ENCODE data around the gene TP63. TPM values are rescaled to one million over a fixed set of nuclear protein-coding genes. Genes with fewer than 3 reads are reported as not detected.
"Not testable (repeated sequence)": the region's sequence is repeated elsewhere in the genome, so short reads cannot be mapped to it uniquely, and the experiment has no call there.

TP63 gene
- total RNA-seq, 2 donors from 2014 or later: not detected

- no peak for DNase-seq
- H3K36me3 ChIP-seq: no peaks in the 10 kb centered on the region
- H3K9ac ChIP-seq (ENCODE audit: low read depth in 2 of 2, low read length in 2 of 2): no peak overlapping the region
- no peak for TF ChIP-seq CTCF (IDR thresholded peaks at IDR 0.05)
- no peaks in the 10 kb centered on the region for H3K4me1 ChIP-seq
- no peak overlapping the region for H3K4me3 ChIP-seq
- no peak overlapping the region for H3K27ac ChIP-seq
- no peaks in the 10 kb centered on the region for H3K27me3 ChIP-seq
- no peaks in the 10 kb centered on the region for H3K9me3 ChIP-seq
- intact Hi-C loops (cut with DNase I): no loop called here
Observed at GRCh38 chr3:189646853-189647542, 15.8 kb downstream of the TP63 start.

- H3K27ac ChIP-seq: no peak overlapping the region
- H3K36me3 ChIP-seq: no peaks in the 10 kb centered on the region
- no peak overlapping the region for H3K9ac ChIP-seq (ENCODE audit: low read depth in 2 of 2, low read length in 2 of 2)
- TF ChIP-seq CTCF (IDR thresholded peaks at IDR 0.05): peak; percentile 29
- DNase-seq: peak; percentile 22
- intact Hi-C loops (cut with DNase I): loop anchor here (10.0 kb wide), 1 partner anchor 293 kb away; no protein-coding TSS in a partner anchor
- no peaks in the 10 kb centered on the region for H3K9me3 ChIP-seq
- no peaks in the 10 kb centered on the region for H3K4me1 ChIP-seq
- no peaks in the 10 kb centered on the region for H3K27me3 ChIP-seq
- no peak overlapping the region for H3K4me3 ChIP-seq
Observed at GRCh38 chr3:189652042-189652441, 20.9 kb downstream of the TP63 start.

- no peaks in the 10 kb centered on the region for H3K9me3 ChIP-seq
- DNase-seq: no peak
- H3K27me3 ChIP-seq: no peaks in the 10 kb centered on the region
- H3K27ac ChIP-seq: no peak overlapping the region
- no peaks in the 10 kb centered on the region for H3K4me1 ChIP-seq
- TF ChIP-seq CTCF (IDR thresholded peaks at IDR 0.05): no peak
- no peaks in the 10 kb centered on the region for H3K36me3 ChIP-seq
- no peak overlapping the region for H3K4me3 ChIP-seq
- H3K9ac ChIP-seq (ENCODE audit: low read depth in 2 of 2, low read length in 2 of 2): no peak overlapping the region
- intact Hi-C loops (cut with DNase I): loop anchor here (10.0 kb wide), 1 partner anchor 289 kb away; no protein-coding TSS in a partner anchor
Observed at GRCh38 chr3:189655617-189656016, 24.4 kb downstream of the TP63 start.

- TF ChIP-seq CTCF (IDR thresholded peaks at IDR 0.05): no peak
- no peak overlapping the region for H3K9ac ChIP-seq (ENCODE audit: low read depth in 2 of 2, low read length in 2 of 2)
- H3K36me3 ChIP-seq: no peaks in the 10 kb centered on the region
- no peak for DNase-seq
- intact Hi-C loops (cut with DNase I): loop anchor here (10.0 kb wide), 1 partner anchor 285 kb away; no protein-coding TSS in a partner anchor
- H3K27ac ChIP-seq: no peak overlapping the region
- no peak overlapping the region for H3K4me3 ChIP-seq
- no peaks in the 10 kb centered on the region for H3K9me3 ChIP-seq
- H3K27me3 ChIP-seq: no peaks in the 10 kb centered on the region
- H3K4me1 ChIP-seq: no peaks in the 10 kb centered on the region
Observed at GRCh38 chr3:189659571-189659970, 28.4 kb downstream of the TP63 start.

- no peaks in the 10 kb centered on the region for H3K27me3 ChIP-seq
- no peak for DNase-seq
- no peak overlapping the region for H3K9ac ChIP-seq (ENCODE audit: low read depth in 2 of 2, low read length in 2 of 2)
- H3K9me3 ChIP-seq: no peaks in the 10 kb centered on the region
- no peak for TF ChIP-seq CTCF (IDR thresholded peaks at IDR 0.05)
- intact Hi-C loops (cut with DNase I): no loop called here
- no peak overlapping the region for H3K27ac ChIP-seq
- no peaks in the 10 kb centered on the region for H3K4me1 ChIP-seq
- no peak overlapping the region for H3K4me3 ChIP-seq
- no peaks in the 10 kb centered on the region for H3K36me3 ChIP-seq
Observed at GRCh38 chr3:189664311-189664710, 33.1 kb downstream of the TP63 start.

- H3K27ac ChIP-seq; intact Hi-C loops (cut with DNase I); H3K9me3 ChIP-seq; H3K4me1 ChIP-seq; H3K36me3 ChIP-seq; H3K27me3 ChIP-seq; H3K9ac ChIP-seq (ENCODE audit: low read depth in 2 of 2, low read length in 2 of 2); H3K4me3 ChIP-seq; DNase-seq: not testable (repeated sequence)
Observed at GRCh38 chr3:189672346-189672745, 41.2 kb downstream of the TP63 start.

Data from colonic mucosa (tissue), 4 donors.